OCI-LY1 (cell line): ENCODE data around the gene CHID1.

Experiments
- H2AFZ ChIP-seq: fragments of 200-600 bp; sonication (generic), shearing (Covaris generic); 2 replicates; pipeline ENCODE4 v1.6.0; 2014; ENCODE audit warnings: antibody characterized with exemption, mild to moderate bottlenecking, low read length
- H3F3A ChIP-seq: fragments of 200-600 bp; sonication (generic), shearing (Covaris generic); 2 replicates; pipeline ENCODE4 v1.6.0; 2014; ENCODE audit warnings: mild to moderate bottlenecking, antibody characterized with exemption, low read length, moderate library complexity; ENCODE audit not compliant: insufficient read depth
- H3K27ac ChIP-seq: fragments of 200-600 bp; sonication (generic); 2 replicates; pipeline ENCODE4 v1.5.1; 2014; ENCODE audit warnings: low read length, mixed run types, mild to moderate bottlenecking, low read depth; ENCODE audit not compliant: poor library complexity, severe bottlenecking
- H3K27me3 ChIP-seq: fragments of 200-600 bp; sonication (generic); 2 replicates; pipeline ENCODE4 v1.6.0; 2014; ENCODE audit warnings: antibody characterized with exemption, mild to moderate bottlenecking, low read length, moderate library complexity; ENCODE audit not compliant: insufficient read depth
- H3K36me3 ChIP-seq: fragments of 200-600 bp; sonication (generic); 2 replicates; pipeline ENCODE4 v1.6.1; 2014; ENCODE audit warnings: mild to moderate bottlenecking, antibody characterized with exemption, low read length, moderate library complexity, mixed read lengths; ENCODE audit not compliant: insufficient read depth
- H3K4me1 ChIP-seq: fragments of 200-600 bp; sonication (generic); 2 replicates; pipeline ENCODE4 v1.5.1; 2014; ENCODE audit warnings: mild to moderate bottlenecking, low read length, moderate library complexity; ENCODE audit not compliant: insufficient read depth, severe bottlenecking
- H3K4me2 ChIP-seq: fragments of 200-600 bp; sonication (generic), shearing (Covaris generic); 2 replicates; pipeline ENCODE4 v1.6.1; 2014; ENCODE audit warnings: low read length
- H3K4me3 ChIP-seq: fragments of 200-600 bp; sonication (generic); 2 replicates; pipeline ENCODE4 v1.5.1; 2014; ENCODE audit warnings: low read length, low read depth, mild to moderate bottlenecking, mixed read lengths; ENCODE audit not compliant: poor library complexity, severe bottlenecking
- H3K79me2 ChIP-seq: fragments of 200-600 bp; shearing (Covaris generic); 2 replicates; pipeline ENCODE4 v1.6.1; 2016; ENCODE audit warnings: mixed run types, low read length, mixed read lengths; ENCODE audit not compliant: insufficient read depth
- H3K9ac ChIP-seq: fragments of 200-600 bp; sonication (generic), shearing (Covaris generic); 2 replicates; pipeline ENCODE4 v1.6.1; 2014; ENCODE audit warnings: mild to moderate bottlenecking, low read length, mixed read lengths
- H3K9me2 ChIP-seq: fragments of 200-600 bp; sonication (generic), shearing (Covaris generic); 2 replicates; pipeline ENCODE4 v1.6.1; 2014; ENCODE audit warnings: low read depth, mild to moderate bottlenecking, low read length, mixed read lengths
- H3K9me3 ChIP-seq: fragments of 200-600 bp; shearing (Covaris generic); 2 replicates; pipeline ENCODE4 v1.6.1; 2014; ENCODE audit warnings: low read length, mixed read lengths
- H4K20me1 ChIP-seq: fragments of 200-600 bp; sonication (generic), shearing (Covaris generic); 2 replicates; pipeline ENCODE4 v1.6.0; 2016; ENCODE audit warnings: mild to moderate bottlenecking, low read length; ENCODE audit not compliant: insufficient read depth
- EZH2 ChIP-seq: fragments of 200-600 bp; sonication (generic), shearing (Covaris generic); IDR thresholded peaks from 2 replicates; pipeline ENCODE4 v1.8.0; 2017; ENCODE audit warnings: borderline replicate concordance, mixed run types, mild to moderate bottlenecking, antibody characterized with exemption, low read length, moderate library complexity, mixed read lengths
- TF ChIP-seq, protein P1 (sequence below): fragments of 200-600 bp; sonication (generic), shearing (Covaris generic); IDR thresholded peaks from 2 replicates; pipeline ENCODE4 v1.5.1; 2017; ENCODE audit warnings: mild to moderate bottlenecking, antibody characterized with exemption, low read length, moderate library complexity, mixed read lengths

The CHID1 gene

DNA sequence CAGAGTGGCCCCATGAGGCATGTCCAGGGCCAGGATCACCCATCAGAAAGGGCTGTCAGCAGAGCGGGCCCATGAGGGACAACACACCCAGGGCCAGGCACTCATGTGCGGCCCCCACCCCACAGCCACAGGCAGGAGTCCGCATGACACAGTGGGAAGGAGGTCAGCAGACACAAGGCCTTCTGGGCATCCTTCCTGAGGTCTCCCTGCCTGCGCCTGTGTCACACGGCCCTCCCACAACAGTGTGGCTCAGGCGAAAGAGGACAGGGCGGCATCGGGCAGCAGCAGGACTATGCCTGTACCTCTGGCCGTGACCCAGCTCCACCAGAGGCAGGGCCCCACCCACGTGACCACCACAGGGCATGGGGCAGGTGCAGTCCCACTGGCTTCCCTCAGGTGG is 27.1 kb downstream of the CHID1 start:
- H4K20me1 ChIP-seq, result no peaks in the 10 kb centered on the region
- no peak overlapping the region for H3K9ac ChIP-seq
- H3K27me3 ChIP-seq, result no peaks in the 10 kb centered on the region
- H3K9me3 ChIP-seq, result no peaks in the 10 kb centered on the region
- H3K4me3 ChIP-seq, result no peak overlapping the region
- H3K4me2 ChIP-seq, result no peak overlapping the region
- TF ChIP-seq, protein P1, sequence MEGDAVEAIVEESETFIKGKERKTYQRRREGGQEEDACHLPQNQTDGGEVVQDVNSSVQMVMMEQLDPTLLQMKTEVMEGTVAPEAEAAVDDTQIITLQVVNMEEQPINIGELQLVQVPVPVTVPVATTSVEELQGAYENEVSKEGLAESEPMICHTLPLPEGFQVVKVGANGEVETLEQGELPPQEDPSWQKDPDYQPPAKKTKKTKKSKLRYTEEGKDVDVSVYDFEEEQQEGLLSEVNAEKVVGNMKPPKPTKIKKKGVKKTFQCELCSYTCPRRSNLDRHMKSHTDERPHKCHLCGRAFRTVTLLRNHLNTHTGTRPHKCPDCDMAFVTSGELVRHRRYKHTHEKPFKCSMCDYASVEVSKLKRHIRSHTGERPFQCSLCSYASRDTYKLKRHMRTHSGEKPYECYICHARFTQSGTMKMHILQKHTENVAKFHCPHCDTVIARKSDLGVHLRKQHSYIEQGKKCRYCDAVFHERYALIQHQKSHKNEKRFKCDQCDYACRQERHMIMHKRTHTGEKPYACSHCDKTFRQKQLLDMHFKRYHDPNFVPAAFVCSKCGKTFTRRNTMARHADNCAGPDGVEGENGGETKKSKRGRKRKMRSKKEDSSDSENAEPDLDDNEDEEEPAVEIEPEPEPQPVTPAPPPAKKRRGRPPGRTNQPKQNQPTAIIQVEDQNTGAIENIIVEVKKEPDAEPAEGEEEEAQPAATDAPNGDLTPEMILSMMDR, result no peak
- H3K4me1 ChIP-seq, result no peaks in the 10 kb centered on the region
- H3K9me2 ChIP-seq, result no peaks in the 10 kb centered on the region
- H3K27ac ChIP-seq, result no peak overlapping the region
- no peak overlapping the region for H2AFZ ChIP-seq
- H3F3A ChIP-seq, result no peaks in the 10 kb centered on the region
- no peaks in the 10 kb centered on the region for H3K79me2 ChIP-seq
- H3K36me3 ChIP-seq, result peaks cover 13% of the 10 kb centered on the region; the same call in 1 of the 2 replicates

DNA sequence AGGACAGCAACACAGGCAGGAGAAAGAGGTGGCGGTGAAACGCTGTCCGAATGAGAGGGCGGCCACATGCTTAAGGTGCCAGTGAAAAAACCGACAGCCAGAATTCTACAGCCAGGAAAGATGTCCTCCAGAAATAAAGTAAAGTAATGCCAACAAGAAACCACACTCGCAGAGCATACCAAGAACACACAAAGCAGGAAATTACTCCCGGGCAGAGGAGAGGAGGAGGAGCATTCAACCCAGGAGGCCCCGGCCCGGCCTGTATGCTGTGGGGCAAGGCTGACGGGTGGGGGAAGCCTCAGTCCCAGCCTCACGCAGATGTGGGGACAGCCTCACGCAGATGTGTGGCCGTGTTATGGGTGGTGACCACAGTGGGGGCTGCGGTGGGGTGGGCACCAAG is 28.0 kb downstream of the CHID1 start:
- H3K36me3 ChIP-seq, result peaks cover 16% of the 10 kb centered on the region; the same call in 1 of the 2 replicates

DNA sequence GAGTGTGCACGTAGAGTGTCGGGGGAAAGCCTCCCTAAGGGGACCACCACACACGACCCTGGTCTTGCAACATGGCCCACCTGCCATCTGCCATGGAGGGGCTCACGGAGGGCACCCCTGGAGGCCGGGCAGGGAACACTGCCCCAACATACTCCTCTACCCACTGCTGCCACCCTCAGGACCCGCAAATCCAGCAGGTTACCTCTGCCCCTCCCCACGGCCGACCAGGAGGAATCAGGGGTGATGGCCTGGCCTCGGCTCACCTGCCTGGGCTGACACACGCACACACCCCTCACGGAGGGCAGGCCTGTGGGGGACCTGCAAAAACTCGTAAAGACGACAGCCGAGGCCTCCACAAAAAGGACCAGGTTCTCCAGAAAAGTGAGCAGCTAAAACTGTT is 30.2 kb downstream of the CHID1 start:
- no peak for TF ChIP-seq EZH2
- TF ChIP-seq, protein P1, result no peak
- Histone ChIP-seq H3K9ac (no peak overlapping the region), H4K20me1 (no peaks in the 10 kb centered on the region), H3K9me2 (no peaks in the 10 kb centered on the region), H3K9me3 (no peaks in the 10 kb centered on the region), H3K4me2 (no peak overlapping the region), H2AFZ (no peak overlapping the region), H3K79me2 (no peaks in the 10 kb centered on the region), H3F3A (no peaks in the 10 kb centered on the region), H3K36me3 (peaks cover 16% of the 10 kb centered on the region), H3K27ac (no peak overlapping the region), H3K4me1 (no peaks in the 10 kb centered on the region), H3K4me3 (no peak overlapping the region), H3K27me3 (no peaks in the 10 kb centered on the region)

More for the DNA sequence above, 28.0 kb downstream of the CHID1 start:
- no peak overlapping the region for H3K4me2 ChIP-seq
- no peaks in the 10 kb centered on the region for H3K27me3 ChIP-seq
- no peaks in the 10 kb centered on the region for H4K20me1 ChIP-seq
- H2AFZ ChIP-seq, result no peak overlapping the region
- TF ChIP-seq, protein P1, result no peak
- TF ChIP-seq EZH2, result no peak
- no peaks in the 10 kb centered on the region for H3K4me1 ChIP-seq
- no peak overlapping the region for H3K27ac ChIP-seq
- no peaks in the 10 kb centered on the region for H3K9me3 ChIP-seq
- no peak overlapping the region for H3K4me3 ChIP-seq
- no peaks in the 10 kb centered on the region for H3F3A ChIP-seq
- no peak overlapping the region for H3K9ac ChIP-seq
- H3K9me2 ChIP-seq, result no peaks in the 10 kb centered on the region
- H3K79me2 ChIP-seq, result no peaks in the 10 kb centered on the region
